Upper lobe of left lung (tissue), 4 donors: ENCODE results near the gene PLXNA2.

Source experiments
- EP300 ChIP-seq, 4 donors: sonication (generic); formaldehyde crosslinking; IDR thresholded peaks; one replicate each; pipeline ENCODE4 v1.5.1; 2017; ENCODE audit warnings: antibody characterized with exemption in 4 of 4, control low read depth in 2 of 4
- POLR2A ChIP-seq, 4 donors: fragments of 450-650 bp; IDR thresholded peaks; one replicate each; pipeline ENCODE4 v1.5.1; 2016 to 2017; ENCODE audit warnings: antibody characterized with exemption in 4 of 4, mild to moderate bottlenecking in 2 of 4
- POLR2AphosphoS5 ChIP-seq, 2 donors: sonication (generic); formaldehyde crosslinking; IDR thresholded peaks; one replicate each; pipeline ENCODE4 v1.5.1; 2017; ENCODE audit warnings: antibody characterized with exemption in 2 of 2
- TF ChIP-seq, protein P1 (sequence below), 6 experiments: fragments of 450-650 bp in 4 of 6; fragments of 200-600 bp in 2 of 6; sonication (generic) in 2 of 6; IDR thresholded peaks; one replicate each; pipeline ENCODE4 v1.5.1; 2016 to 2019; ENCODE audit warnings: antibody characterized with exemption in 6 of 6

DNA sequence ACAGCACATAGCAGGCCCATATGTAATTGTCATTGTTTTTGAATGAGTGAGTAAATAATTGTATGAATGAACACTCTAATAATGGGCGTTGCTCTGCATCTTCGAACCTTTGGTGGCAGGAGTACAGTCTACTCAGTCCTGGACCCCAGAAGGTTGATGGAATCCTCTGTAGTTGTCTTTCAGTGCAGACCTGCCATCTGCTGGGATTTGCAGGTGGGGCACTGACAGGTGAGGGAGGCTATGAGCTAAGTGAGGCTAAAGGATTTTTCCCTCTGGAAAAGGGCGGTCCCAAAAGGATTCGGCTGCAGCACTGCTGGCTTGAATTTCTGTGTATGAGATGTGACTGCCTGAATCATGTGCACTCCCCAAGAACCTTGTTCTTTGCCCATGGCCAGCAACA lies 53.4 kb downstream of the PLXNA2 start:
- TF ChIP-seq, protein P1, sequence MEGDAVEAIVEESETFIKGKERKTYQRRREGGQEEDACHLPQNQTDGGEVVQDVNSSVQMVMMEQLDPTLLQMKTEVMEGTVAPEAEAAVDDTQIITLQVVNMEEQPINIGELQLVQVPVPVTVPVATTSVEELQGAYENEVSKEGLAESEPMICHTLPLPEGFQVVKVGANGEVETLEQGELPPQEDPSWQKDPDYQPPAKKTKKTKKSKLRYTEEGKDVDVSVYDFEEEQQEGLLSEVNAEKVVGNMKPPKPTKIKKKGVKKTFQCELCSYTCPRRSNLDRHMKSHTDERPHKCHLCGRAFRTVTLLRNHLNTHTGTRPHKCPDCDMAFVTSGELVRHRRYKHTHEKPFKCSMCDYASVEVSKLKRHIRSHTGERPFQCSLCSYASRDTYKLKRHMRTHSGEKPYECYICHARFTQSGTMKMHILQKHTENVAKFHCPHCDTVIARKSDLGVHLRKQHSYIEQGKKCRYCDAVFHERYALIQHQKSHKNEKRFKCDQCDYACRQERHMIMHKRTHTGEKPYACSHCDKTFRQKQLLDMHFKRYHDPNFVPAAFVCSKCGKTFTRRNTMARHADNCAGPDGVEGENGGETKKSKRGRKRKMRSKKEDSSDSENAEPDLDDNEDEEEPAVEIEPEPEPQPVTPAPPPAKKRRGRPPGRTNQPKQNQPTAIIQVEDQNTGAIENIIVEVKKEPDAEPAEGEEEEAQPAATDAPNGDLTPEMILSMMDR (IDR thresholded peaks at IDR 0.05): no peak
- TF ChIP-seq POLR2A (IDR thresholded peaks at IDR 0.05) (no peak), EP300 (IDR thresholded peaks at IDR 0.05) (no peak), POLR2AphosphoS5 (IDR thresholded peaks at IDR 0.05) (no peak)
